Middle frontal gyrus (tissue), 1 donor: ENCODE data around the gene SAMD11.
"Not testable (repeated sequence)": the region's sequence is repeated elsewhere in the genome, so short reads cannot be mapped to it uniquely, and the experiment has no call there.

Experiments used
- DNase-seq: peaks from one replicate; pipeline ENCODE4 v3.0.0-alpha.2; 2015; ENCODE audit warnings: low spot score; ENCODE audit errors: extremely low spot score

Gene SAMD11

GRCh38 chr1:944341-945325 is 20.9 kb downstream of the SAMD11 start:
- no peak for DNase-seq

GRCh38 chr1:945688-946556 is 22.2 kb downstream of the SAMD11 start:
- DNase-seq, result no peak

GRCh38 chr1:946811-947210 is 23.1 kb downstream of the SAMD11 start:
- not testable (repeated sequence) for DNase-seq

GRCh38 chr1:947958-948357 is 24.2 kb downstream of the SAMD11 start:
- no peak for DNase-seq

GRCh38 chr1:950268-950667 is 26.5 kb downstream of the SAMD11 start:
- DNase-seq, result no peak

GRCh38 chr1:950881-951280 is 27.2 kb downstream of the SAMD11 start:
- DNase-seq, result no peak

GRCh38 chr1:951364-951763 is 27.6 kb downstream of the SAMD11 start:
- DNase-seq, result no peak

GRCh38 chr1:952201-952600 is 28.5 kb downstream of the SAMD11 start:
- DNase-seq, result no peak

GRCh38 chr1:952603-953002 is 28.9 kb downstream of the SAMD11 start:
- DNase-seq, result no peak

- DNase-seq, result no peak
Measured at GRCh38 chr1:953524-954320, 30.0 kb downstream of the SAMD11 start.

GRCh38 chr1:954927-955326 is 31.2 kb downstream of the SAMD11 start:
- DNase-seq, result no peak

GRCh38 chr1:955474-955873 is 31.8 kb downstream of the SAMD11 start:
- DNase-seq, result no peak

- no peak for DNase-seq
Measured at GRCh38 chr1:956636-957035, 32.9 kb downstream of the SAMD11 start.

GRCh38 chr1:958823-959730 is 35.4 kb downstream of the SAMD11 start, which contains the start of gene NOC2L:
Gene NOC2L (minus strand): TSS chr1:959256. CDS start chr1:959240, 16 bp downstream.
- peak; percentile 69 for DNase-seq

- no peak for DNase-seq
Measured at GRCh38 chr1:959731-960362, 36.1 kb downstream of the SAMD11 start.

- peak; percentile 29 for DNase-seq
Measured at GRCh38 chr1:960363-961131, 36.8 kb downstream of the SAMD11 start, which contains the start of gene KLHL17. Gene KLHL17 (plus strand): TSS chr1:960584. CDS start chr1:960694, 110 bp downstream.

GRCh38 chr1:961132-961669 is 37.5 kb downstream of the SAMD11 start:
- DNase-seq, result no peak
